ENCODE data around the gene PRPF18. TPM values are rescaled to one million over a fixed set of nuclear protein-coding genes. Genes with fewer than 3 reads are reported as not detected.

PRPF18 gene
- polyA plus RNA-seq, 1 donor from 2014 or later, result 56.7 TPM

DNA sequence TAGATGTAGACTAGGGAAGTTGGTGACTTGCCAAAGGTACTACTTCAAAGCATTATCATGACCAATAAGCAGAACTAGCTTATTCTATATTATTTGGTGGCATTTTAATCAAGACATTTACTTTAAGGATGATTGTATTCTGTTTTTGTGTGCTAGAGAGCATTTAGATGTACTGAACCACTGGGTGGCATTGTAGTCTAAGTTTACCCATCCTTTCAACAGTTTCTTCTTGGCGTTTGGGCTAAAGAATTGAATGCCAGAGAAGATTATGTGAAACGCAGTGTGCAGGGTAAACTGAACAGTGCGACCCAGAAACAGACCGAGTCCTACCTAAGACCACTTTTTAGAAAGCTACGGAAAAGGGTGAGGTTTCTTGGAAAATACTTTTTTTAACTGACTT lies 26.8 kb downstream of the PRPF18 start:
- no peaks in the 10 kb centered on the region for H3K9me2 ChIP-seq (ENCODE audit: insufficient read depth, low read length)
- no peaks in the 10 kb centered on the region for H3F3A ChIP-seq (ENCODE audit: insufficient read depth, low read length, poor library complexity, severe bottlenecking)
- H3K9me3 ChIP-seq (ENCODE audit: low read length), result no peaks in the 10 kb centered on the region
- no peak overlapping the region for H3K27ac ChIP-seq (ENCODE audit: low read length)
- H3K4me3 ChIP-seq (ENCODE audit: low read length), result no peak overlapping the region
- TF ChIP-seq, protein P1, sequence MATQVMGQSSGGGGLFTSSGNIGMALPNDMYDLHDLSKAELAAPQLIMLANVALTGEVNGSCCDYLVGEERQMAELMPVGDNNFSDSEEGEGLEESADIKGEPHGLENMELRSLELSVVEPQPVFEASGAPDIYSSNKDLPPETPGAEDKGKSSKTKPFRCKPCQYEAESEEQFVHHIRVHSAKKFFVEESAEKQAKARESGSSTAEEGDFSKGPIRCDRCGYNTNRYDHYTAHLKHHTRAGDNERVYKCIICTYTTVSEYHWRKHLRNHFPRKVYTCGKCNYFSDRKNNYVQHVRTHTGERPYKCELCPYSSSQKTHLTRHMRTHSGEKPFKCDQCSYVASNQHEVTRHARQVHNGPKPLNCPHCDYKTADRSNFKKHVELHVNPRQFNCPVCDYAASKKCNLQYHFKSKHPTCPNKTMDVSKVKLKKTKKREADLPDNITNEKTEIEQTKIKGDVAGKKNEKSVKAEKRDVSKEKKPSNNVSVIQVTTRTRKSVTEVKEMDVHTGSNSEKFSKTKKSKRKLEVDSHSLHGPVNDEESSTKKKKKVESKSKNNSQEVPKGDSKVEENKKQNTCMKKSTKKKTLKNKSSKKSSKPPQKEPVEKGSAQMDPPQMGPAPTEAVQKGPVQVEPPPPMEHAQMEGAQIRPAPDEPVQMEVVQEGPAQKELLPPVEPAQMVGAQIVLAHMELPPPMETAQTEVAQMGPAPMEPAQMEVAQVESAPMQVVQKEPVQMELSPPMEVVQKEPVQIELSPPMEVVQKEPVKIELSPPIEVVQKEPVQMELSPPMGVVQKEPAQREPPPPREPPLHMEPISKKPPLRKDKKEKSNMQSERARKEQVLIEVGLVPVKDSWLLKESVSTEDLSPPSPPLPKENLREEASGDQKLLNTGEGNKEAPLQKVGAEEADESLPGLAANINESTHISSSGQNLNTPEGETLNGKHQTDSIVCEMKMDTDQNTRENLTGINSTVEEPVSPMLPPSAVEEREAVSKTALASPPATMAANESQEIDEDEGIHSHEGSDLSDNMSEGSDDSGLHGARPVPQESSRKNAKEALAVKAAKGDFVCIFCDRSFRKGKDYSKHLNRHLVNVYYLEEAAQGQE (IDR thresholded peaks at IDR 0.05; ENCODE audit: borderline replicate concordance), result no peak
- TF ChIP-seq RAD21 (conservative IDR thresholded peaks at IDR 0.05) (peak; percentile 80), POLR2AphosphoS5 (IDR thresholded peaks at IDR 0.05) (no peak), TAF1 (IDR thresholded peaks at IDR 0.05; ENCODE audit: low read depth) (no peak), SMC3 (conservative IDR thresholded peaks at IDR 0.05; ENCODE audit: poor library complexity) (peak; percentile 74), MXI1 (conservative IDR thresholded peaks at IDR 0.05; ENCODE audit: poor library complexity, severe bottlenecking) (no peak), EZH2 (IDR thresholded peaks at IDR 0.05; ENCODE audit: borderline replicate concordance, insufficient read depth, low read length, poor library complexity, severe bottlenecking) (no peak), EP300 (conservative IDR thresholded peaks at IDR 0.05; ENCODE audit: poor library complexity, severe bottlenecking) (no peak)
- TF ChIP-seq, protein P2, sequence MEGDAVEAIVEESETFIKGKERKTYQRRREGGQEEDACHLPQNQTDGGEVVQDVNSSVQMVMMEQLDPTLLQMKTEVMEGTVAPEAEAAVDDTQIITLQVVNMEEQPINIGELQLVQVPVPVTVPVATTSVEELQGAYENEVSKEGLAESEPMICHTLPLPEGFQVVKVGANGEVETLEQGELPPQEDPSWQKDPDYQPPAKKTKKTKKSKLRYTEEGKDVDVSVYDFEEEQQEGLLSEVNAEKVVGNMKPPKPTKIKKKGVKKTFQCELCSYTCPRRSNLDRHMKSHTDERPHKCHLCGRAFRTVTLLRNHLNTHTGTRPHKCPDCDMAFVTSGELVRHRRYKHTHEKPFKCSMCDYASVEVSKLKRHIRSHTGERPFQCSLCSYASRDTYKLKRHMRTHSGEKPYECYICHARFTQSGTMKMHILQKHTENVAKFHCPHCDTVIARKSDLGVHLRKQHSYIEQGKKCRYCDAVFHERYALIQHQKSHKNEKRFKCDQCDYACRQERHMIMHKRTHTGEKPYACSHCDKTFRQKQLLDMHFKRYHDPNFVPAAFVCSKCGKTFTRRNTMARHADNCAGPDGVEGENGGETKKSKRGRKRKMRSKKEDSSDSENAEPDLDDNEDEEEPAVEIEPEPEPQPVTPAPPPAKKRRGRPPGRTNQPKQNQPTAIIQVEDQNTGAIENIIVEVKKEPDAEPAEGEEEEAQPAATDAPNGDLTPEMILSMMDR (IDR thresholded peaks at IDR 0.05; ENCODE audit: poor library complexity, severe bottlenecking), result peak; percentile 75
- no peaks in the 10 kb centered on the region for H3K79me2 ChIP-seq (replicated peaks; ENCODE audit: insufficient read depth, low read length)
- no peak overlapping the region for H2AFZ ChIP-seq (ENCODE audit: low read depth, low read length)
- no peak overlapping the region for H3K4me2 ChIP-seq (ENCODE audit: low read length)
- peaks cover 6% of the 10 kb centered on the region for H3K36me3 ChIP-seq (ENCODE audit: insufficient read depth, low read length)
- no peak overlapping the region for H3K9ac ChIP-seq (ENCODE audit: low read length)
- no peaks in the 10 kb centered on the region for H3K27me3 ChIP-seq (ENCODE audit: insufficient read depth, low read depth, low read length)
- H4K20me1 ChIP-seq (ENCODE audit: insufficient read depth), result no peaks in the 10 kb centered on the region

DNA sequence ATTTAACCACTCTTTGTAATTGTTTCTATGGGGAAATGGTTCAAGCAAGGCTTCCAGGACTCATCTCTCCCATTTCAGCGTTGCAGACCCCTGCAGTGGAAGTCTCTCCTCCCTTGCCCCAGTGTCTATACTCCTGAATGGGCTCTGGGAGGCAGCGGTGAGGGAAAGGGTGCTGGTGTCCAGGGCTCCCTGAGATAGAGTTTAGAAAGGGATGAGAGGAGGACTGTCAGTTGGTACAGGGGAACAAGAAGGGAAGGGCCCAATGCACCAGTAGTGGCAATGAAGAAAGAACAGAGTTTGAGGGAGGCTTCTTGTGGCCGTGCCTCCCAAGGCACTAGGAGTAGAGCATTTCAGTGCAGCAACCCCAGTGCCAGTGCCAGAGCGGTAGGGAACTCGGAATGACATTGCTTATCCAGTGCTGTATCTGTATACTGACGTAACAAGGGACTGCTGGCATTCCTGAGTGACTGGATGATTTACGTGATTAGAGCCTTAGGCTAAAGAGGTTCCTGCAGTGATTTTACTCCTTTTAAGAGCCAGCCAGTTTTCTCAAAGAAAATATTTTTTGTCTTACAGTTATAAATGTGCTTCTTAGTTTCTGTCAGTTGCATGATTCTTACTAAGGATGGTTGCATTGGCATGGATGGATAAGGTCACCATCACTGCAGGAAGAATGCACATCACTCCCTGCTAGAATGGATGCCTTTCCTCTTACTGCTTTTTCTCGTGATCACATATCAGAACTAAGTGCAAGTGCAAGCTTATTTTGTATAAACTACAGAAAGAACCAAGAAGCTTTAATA lies 28.0 kb downstream of the PRPF18 start:
- Histone ChIP-seq H3K9me2 (ENCODE audit: insufficient read depth, low read length) (no peaks in the 10 kb centered on the region), H3K9ac (ENCODE audit: low read length) (no peak overlapping the region), H3K79me2 (replicated peaks; ENCODE audit: insufficient read depth, low read length) (no peaks in the 10 kb centered on the region), H3K9me3 (ENCODE audit: low read length) (no peaks in the 10 kb centered on the region), H3K27me3 (ENCODE audit: insufficient read depth, low read depth, low read length) (no peaks in the 10 kb centered on the region), H3K4me3 (ENCODE audit: low read length) (no peak overlapping the region), H3K27ac (ENCODE audit: low read length) (no peak overlapping the region), H3K36me3 (ENCODE audit: insufficient read depth, low read length) (peaks cover 10% of the 10 kb centered on the region), H2AFZ (ENCODE audit: low read depth, low read length) (no peak overlapping the region), H3F3A (ENCODE audit: insufficient read depth, low read length, poor library complexity, severe bottlenecking) (no peaks in the 10 kb centered on the region), H3K4me2 (ENCODE audit: low read length) (no peak overlapping the region), H4K20me1 (ENCODE audit: insufficient read depth) (no peaks in the 10 kb centered on the region)
- TF ChIP-seq SMC3 (conservative IDR thresholded peaks at IDR 0.05; ENCODE audit: poor library complexity) (no peak), POLR2AphosphoS5 (IDR thresholded peaks at IDR 0.05) (peak; percentile 12), EZH2 (IDR thresholded peaks at IDR 0.05; ENCODE audit: borderline replicate concordance, insufficient read depth, low read length, poor library complexity, severe bottlenecking) (no peak), TAF1 (IDR thresholded peaks at IDR 0.05; ENCODE audit: low read depth) (no peak), EP300 (conservative IDR thresholded peaks at IDR 0.05; ENCODE audit: poor library complexity, severe bottlenecking) (no peak), RAD21 (conservative IDR thresholded peaks at IDR 0.05) (no peak)
- TF ChIP-seq, protein P2 (IDR thresholded peaks at IDR 0.05; ENCODE audit: poor library complexity, severe bottlenecking), result no peak
- TF ChIP-seq, protein P1 (IDR thresholded peaks at IDR 0.05; ENCODE audit: borderline replicate concordance), result no peak
